Activated CD4-positive, CD25-positive, alpha-beta regulatory T cell treated with anti-CD3 and anti-CD28 coated beads, Interleukin-2, amount 50 U/mL, for 16 hours (primary cell): Measurements from ENCODE around the gene USH1C.

Experiments
- DNase-seq: peaks from one replicate; pipeline ENCODE4 v3.0.0-alpha.2; 2020; ENCODE audit warnings: low read depth, low spot score

USH1C gene

GRCh38 chr11:17570034-17570433 is 25.8 kb upstream of the USH1C start:
- no peak for DNase-seq

GRCh38 chr11:17568944-17569343 is 24.7 kb upstream of the USH1C start:
- no peak for DNase-seq

GRCh38 chr11:17564687-17565042 is 20.4 kb upstream of the USH1C start:
- DNase-seq, result no peak

GRCh38 chr11:17563961-17564686 is 19.9 kb upstream of the USH1C start:
- no peak for DNase-seq

- DNase-seq, result no peak
Observed at GRCh38 chr11:17563231-17563646, 19.0 kb upstream of the USH1C start.

GRCh38 chr11:17561526-17561925 is 17.3 kb upstream of the USH1C start:
- DNase-seq, result no peak

GRCh38 chr11:17561111-17561415 is 16.8 kb upstream of the USH1C start:
- no peak for DNase-seq

GRCh38 chr11:17560281-17561110 is 16.3 kb upstream of the USH1C start:
- no peak for DNase-seq

GRCh38 chr11:17559341-17560087 is 15.3 kb upstream of the USH1C start:
- no peak for DNase-seq

GRCh38 chr11:17558916-17559315 is 14.7 kb upstream of the USH1C start:
- DNase-seq, result no peak

GRCh38 chr11:17558025-17558780 is 14.0 kb upstream of the USH1C start:
- DNase-seq, result no peak

GRCh38 chr11:17556999-17557398 is 12.8 kb upstream of the USH1C start:
- DNase-seq, result no peak

- no peak for DNase-seq
Observed at GRCh38 chr11:17554487-17554886, 10.3 kb upstream of the USH1C start.

GRCh38 chr11:17553249-17553546 is 9.0 kb upstream of the USH1C start:
- no peak for DNase-seq

GRCh38 chr11:17552392-17553248 is 8.4 kb upstream of the USH1C start:
- no peak for DNase-seq

GRCh38 chr11:17552041-17552355 is 7.8 kb upstream of the USH1C start:
- no peak for DNase-seq

GRCh38 chr11:17551347-17552040 is 7.3 kb upstream of the USH1C start:
- no peak for DNase-seq

- DNase-seq, result no peak
Observed at GRCh38 chr11:17550450-17551346, 6.5 kb upstream of the USH1C start.

GRCh38 chr11:17548444-17548843 is 4.2 kb upstream of the USH1C start:
- no peak for DNase-seq

GRCh38 chr11:17547932-17548331 is 3.7 kb upstream of the USH1C start:
- no peak for DNase-seq
